Fibroblast of skin of scalp (primary cell): ENCODE data around the gene COMTD1. TPM values are rescaled to one million over a fixed set of nuclear protein-coding genes. Genes with fewer than 3 reads are reported as not detected.

Experiments
- DNase-seq: peaks from one replicate; pipeline ENCODE4 v3.0.0-alpha.2; 2013
- polyA plus RNA-seq, 2 experiments: library from polyadenylated mRNA; unstranded; fragments of 120-200 nt; gene quantifications; one replicate each; pipeline ENCODE4 v1.2.1, GENCODE V29; 2013; ENCODE audit not compliant: insufficient read length in 2 of 2

COMTD1 gene
- polyA plus RNA-seq (2013, experiment 1 of 2; ENCODE audit: insufficient read length): 7.4 TPM
- 8.2 TPM for polyA plus RNA-seq (2013, experiment 2 of 2; ENCODE audit: insufficient read length)

DNA sequence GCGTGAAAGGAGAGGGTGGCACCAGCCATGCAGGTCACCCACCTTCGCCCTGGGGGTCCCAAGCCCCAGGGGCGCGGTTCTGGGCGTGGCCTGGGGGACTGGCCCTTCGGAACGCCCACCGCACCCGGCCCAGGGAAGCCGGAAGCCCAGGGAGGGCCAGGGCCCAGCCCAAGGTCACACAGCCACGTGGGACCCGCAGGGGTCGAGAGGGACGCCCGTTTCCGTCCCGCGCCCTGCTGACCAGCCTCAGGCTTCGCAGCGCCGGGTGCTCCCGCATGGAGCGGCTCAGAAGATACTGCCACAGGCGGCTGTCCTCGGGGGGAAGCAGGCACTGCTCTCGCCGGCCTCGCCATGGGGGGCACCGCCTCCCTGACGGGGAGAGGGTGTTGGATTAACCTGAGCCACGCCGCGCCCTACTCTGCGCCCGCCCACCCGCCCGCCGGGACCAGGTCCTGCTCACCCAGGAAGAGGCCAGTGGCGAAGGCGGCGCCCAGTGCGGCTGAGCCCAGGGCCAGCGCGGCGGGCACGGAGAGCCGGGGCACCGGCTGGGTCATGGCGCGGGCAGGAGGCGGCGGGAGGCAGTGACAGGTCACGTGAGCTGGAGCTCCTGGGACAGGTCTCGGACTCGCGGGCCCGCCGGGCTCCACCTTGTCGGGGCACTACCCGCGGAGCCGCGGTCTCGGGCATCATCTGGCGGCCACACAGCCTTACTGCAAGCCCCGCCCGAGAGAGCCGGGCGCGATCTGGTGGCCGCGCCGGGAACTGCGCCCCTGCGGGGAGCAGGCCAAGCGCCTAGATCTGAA lies at the start of gene COMTD1:
Gene COMTD1, minus strand, starts transcription at position 583 of the 803 bp plus-strand sequence. Its CDS starts 29 bp downstream, at position 554.
- DNase-seq: peak; percentile 86

DNA sequence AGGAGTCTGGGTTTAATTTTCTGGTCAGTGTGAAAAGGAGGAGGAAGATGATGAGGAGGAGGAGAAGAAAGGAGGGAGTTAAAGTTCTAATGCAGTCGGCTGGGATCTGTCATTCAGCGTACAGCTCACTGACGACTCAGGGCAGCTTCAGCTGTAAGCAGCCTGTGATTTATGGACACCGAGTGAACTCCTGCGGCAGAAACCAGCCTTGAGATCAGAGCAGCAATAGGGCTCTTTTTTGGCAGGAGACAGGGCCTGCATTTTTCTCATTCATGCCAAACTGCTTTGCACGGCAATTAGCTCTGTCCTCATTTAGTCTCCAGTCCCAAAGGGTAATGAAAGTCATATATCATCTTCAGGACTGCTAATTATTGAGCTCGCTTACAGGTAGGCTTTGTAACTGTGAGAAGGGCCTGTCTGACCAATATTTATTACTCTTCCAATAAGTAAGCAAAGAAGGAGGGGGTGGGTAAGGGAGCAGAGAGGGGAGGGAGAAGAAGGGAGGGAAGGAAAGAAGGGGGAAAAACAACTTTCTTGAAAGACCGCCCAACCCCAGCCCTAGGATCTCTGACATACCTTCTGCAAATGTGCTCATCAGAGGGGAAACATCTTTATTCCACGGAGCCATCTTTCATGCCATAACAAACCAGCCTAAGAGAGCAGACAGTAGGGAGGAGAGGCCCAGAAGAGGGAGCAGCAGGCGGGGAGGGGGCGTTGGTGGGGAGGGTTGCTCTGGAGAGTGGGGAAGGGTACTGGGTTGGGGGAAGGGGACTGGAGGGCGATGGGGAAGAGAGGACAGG lies 48.1 kb upstream of the COMTD1 start:
- DNase-seq: peak; percentile 85

DNA sequence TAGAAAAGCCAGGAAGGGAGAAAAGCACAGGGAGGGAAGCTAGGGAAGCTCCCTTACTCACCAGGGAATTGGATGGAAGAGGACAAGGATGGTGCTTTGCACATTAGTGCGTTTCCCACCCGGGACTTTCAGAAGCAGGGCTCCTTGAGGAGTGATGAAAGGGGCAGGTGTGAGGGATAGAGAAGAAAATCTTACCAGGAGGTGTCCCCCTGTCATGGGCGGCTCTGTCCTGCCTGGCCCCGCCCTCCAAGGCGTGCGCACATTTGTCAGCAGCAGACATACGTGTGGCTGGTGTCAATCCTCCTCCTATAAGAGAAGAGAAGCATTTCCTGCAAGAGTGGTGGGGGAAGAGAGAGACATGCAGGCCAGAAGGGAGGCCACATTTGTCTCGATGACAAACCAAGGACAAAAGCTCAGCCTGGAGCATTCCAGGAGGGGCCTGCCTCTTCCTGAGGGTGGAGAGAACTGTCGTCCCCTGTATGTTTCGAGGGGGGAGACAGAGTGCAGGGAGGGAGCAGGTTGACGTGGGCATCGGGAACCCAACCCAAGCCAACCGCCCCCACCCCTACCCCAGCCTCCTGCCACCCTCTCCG lies 47.4 kb upstream of the COMTD1 start:
- DNase-seq: peak; percentile 51

DNA sequence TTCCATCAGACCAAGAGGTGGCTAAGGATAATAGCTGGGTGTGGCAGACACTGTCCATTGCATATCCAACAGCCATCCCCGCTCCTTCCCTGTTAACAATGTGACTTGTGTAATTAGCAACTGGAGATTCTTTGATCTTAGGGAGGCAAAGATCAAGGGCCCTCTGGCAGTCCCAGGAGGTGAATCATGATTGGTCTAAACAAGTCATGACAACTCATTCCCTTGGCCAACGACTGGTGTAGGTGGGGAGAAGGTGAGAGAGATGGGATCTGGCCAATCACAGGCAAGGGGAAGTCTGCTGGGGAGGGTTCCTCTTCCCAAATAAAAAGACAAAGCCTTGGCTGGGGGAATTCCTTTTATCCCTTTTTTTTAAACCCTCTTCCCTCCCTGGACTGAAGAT lies 46.2 kb upstream of the COMTD1 start:
- no peak for DNase-seq

DNA sequence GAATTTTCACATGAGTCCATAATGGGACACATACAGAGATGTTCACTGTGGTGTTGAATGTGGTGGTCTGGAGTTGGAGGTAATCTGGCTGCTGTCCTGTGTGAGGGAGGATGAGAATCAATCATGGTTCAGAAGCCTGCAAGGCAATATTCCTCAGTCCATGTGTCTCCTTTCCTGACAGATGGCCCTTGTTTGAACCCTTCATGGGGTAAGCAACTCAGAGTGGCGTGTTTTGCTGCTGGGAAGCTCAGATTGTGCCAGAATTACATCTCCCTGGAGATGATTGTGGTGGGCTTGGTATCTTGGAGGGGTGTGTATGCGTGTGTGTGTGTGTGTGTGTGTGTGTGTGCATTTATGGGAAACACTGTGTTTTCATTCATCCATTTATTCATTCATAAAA lies 44.5 kb upstream of the COMTD1 start:
- no peak for DNase-seq

DNA sequence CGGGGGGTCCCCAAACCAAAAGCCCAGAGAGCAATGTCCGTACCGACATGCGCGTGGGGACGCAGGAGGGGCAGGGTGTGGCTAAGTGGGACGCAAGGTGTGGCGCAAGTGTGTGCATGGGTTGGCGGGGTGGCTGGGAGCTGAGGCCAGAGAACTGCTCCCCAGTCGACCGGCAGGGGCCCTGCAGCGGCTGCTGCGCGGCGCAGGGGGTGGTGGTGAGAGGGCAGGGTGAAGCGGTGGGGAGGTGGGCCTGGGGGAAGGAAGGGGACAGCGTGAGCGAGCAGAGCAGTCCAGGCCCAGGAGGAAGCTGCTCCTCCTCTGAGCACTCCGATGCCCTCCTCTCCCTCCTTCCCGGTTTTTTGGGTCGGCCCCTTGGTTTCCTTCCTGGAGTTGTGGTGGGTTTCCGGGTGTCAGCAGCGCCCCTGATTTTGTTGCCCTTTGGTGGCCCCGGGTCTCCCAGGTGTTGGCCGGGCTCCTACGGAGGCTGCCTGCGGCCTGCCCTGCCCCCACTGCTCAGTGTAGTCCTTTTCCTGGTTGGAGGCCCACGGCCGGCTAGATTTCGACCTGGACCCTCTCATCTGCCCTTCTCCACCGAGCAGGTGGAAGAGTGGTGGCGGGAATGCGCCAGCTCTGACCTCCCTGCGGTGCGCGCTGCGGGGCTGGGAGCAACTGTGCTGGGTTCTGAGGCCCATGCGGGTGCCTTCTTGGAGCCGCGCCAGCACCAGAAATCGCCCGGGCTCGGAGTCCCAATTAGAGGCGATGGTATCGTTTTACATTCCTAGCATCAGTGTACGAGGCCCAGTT lies 40.5 kb upstream of the COMTD1 start:
- DNase-seq: no peak

DNA sequence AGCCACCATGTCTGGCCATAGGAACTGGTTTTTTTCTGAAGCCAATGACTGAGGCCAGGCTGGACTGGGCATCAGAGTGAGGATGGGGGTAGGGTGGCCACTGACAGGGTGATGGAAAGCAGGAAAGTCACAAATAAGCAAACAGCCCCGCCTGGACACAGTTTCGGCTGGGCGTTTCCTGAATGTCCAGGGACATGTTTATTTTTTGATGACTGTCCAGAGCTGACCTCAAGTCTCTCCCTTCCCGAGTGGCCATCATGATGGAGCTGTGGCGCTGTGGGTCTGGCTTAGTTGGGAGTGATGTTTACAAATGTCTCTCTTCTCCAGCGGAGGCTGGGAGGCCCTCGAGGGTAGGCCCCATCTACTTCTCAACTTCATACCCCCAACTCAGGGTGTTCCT lies 37.1 kb upstream of the COMTD1 start:
- no peak for DNase-seq

DNA sequence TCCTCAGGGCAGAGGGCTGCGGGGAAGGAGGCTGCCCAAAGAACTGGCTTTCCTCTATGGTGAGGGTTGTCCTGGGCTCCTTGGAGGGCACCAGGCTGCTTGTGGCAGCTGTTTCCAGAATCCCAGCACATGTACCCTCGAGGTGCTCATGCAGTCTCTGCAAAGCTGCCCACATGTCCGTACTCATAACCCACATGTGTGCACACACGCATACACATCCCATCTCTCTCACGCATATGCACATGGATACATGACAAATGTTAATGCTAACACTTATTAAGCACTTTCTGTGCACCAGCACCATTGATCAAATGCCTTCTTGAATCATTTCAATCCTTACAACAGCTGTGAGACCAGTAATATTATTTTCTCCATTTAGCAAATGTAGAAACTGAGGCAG lies 36.3 kb upstream of the COMTD1 start:
- DNase-seq: no peak

DNA sequence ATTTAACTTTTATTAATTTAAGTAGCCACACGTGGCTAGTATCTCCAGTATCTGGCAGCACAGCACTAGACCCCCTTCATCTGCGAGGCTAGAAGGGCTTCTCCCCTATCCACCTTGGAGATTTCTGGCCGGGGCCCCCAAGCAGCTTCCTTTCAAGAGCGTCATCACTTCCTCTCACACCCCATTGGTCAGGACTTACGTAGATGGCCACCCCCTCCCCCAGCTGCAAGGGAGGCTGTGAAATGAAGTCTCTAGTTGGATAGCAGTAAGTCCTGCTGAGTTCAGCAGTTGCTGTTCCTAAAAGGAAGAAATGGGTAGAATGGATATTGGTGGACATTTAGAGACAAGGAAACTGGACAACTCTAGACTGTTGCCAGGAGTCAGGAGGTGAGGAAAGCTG lies 33.8 kb upstream of the COMTD1 start:
- DNase-seq: no peak

DNA sequence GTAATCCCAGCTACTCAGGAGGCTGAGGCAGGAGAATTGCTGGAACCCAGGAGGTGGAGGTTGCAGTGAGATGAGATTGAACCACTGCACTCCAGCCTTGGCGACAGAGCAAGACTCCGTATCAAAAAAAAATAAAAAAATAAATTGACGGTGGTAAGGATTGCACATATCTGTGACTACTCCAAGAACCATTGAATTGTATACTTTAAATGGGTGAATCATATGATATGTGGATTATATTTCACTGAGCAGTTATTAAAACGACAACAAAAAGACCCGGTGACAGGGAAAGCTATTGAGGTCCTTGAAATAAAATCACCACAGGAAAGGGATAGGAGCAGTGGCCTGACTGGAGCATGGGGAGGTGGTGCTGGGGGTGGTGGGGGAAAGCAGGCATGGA lies 31.2 kb upstream of the COMTD1 start:
- DNase-seq: no peak

DNA sequence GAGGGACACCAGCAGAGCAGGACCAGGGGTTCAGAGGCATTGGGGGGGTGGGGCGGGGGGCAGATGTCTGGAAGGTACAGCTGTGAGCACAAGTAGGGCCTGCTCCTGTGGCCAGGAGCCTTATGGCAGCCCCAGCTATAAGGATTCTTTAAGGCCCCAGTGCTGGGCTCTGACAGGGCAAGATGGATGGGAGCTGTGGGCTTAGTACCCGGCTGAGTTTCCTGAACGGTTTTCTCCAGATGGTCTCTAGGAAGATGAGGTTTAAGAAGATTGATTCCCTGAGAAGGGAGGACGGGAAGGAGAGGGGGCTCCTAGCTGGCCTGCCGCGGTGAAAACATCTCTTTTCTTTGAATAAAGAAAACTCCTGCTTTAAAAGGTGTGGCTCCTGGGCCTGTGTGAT lies 30.1 kb upstream of the COMTD1 start:
- no peak for DNase-seq

DNA sequence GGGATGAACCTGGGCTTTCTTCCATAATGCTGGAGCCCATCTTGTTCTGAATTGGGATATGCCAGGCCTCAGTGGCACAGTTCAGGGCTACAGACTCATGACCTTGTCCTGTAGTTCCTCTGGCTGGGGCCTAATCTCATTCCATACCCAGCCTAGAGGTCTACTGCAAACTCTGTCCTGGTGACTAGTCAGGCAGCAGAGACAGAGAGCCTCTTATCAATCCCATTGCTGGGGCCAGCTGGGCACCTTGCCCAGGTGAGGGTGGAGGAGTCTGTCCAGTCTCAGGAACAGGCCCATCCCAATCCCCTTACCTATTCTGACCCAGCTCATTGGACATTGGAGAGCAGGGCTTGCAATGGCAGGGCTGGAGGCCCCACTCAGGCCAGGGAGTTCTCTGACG lies 28.0 kb upstream of the COMTD1 start:
- no peak for DNase-seq

DNA sequence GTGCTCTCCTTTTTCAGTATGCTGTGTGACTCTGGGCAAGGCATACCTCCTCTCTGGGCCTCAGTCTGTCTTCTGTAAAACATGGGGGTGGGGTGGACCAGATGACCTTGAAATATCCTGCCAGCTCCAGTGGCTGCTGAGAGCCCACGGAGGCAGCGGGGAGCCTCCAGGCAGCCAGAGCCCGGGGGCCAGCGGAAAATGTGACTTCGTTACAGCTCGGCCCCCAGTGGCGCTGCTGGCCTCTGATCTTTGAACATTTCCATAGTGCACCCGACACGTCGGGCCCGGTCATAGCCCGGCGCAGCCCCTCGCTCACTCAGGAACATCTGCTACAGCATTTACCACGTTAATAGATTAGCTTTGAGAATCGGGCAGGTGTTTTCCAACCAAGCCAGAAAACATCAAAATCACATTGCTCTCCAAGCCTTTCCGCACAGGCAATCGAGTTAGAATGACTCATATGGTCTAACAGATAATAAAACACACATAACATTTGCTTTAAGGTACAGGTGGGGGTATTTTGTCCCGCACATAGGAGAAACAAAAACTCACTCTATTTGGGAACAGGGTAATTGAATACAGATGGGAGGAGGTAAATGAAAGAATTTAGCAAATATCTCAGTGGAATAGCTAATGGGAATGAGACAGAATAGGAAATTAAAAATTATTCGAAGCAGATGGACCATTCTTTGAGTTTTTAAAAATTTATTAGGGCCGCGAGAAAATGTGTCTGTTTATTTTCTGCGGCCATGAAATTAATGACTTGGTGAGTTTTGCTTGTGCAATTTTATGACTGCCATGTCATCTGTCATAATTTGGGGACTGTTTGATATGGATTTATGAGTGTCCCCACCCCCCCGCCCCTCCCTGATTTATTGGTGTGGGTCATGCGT lies 26.3 kb upstream of the COMTD1 start:
- no peak for DNase-seq

DNA sequence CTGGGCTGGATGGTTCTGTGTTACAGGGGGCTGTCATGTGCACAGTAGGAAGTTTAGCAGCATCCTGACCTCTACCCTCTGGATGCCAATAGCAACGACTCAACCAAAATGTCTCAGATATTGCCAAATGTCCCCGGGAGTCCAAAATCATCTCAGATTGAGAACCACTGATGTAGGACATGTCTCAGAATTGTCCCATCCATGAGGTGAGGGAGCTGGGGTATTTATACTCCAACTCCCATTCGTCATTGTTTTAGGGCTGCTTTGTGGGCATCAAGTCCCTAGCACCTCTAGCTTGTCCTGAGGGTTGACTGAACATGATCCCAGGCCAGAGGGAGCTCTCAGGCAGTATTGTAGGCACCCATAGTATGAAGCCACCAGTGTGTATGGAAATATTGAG lies 25.2 kb upstream of the COMTD1 start:
- DNase-seq: no peak

DNA sequence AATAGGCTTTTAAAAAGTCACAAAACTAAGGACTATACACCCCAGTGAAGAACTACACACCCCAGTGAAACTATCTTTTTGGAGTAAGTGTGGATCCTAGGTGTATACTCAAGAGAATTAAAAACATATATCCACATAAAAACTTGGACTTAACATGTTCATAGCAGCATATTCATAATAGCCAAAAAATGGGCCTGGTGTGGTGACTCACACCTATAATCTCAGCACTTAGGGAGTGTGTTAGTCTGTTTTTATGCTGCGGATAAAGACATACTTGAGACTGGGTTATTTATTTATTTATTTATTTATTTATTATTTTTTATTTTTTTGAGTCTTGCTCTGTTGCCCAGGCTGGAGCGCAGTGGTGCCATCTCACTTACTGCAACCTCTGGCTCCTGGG lies 19.0 kb upstream of the COMTD1 start:
- no peak for DNase-seq

DNA sequence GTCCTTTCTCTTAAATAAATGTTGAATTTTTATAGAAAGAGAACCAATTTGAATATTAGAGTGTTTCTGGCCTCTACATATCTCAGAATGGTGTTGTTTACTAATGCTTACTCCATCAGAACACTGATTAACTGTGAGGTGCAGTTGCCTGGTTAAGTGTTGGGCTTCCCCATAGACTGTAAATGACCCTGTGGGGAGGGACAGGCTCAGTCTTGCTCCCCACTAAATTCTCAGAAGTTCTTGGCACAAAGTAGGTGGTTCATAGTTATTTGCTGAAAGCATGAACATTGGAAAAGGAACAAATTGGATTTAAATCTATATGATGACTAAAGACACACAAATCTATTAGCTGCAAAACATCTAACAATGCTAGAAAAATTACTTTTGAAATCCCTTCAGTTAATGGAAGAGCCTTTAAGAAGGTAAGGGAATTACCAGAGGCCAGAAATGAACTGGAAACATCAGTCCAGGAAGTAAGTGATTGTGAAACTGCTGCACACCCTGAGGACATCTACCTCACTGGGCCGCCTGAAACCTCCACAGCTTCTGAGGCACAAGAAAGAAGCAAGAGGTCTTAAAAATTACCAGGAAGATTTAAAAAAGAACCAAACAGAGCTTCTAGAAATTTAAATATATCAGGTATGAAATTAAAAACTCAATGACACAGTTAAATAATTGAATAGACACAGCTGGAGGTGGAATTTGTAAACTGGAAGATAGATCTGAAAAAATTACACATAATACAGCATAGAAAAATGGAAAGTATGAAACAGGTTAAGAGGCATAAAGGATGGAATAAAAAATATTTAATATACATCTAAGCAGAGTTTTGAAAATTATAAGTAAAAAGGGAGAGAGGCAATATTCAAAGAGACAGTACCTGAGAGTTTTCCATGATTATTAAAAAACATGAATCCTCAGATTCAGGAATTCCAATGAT lies 17.8 kb upstream of the COMTD1 start:
- DNase-seq: no peak

DNA sequence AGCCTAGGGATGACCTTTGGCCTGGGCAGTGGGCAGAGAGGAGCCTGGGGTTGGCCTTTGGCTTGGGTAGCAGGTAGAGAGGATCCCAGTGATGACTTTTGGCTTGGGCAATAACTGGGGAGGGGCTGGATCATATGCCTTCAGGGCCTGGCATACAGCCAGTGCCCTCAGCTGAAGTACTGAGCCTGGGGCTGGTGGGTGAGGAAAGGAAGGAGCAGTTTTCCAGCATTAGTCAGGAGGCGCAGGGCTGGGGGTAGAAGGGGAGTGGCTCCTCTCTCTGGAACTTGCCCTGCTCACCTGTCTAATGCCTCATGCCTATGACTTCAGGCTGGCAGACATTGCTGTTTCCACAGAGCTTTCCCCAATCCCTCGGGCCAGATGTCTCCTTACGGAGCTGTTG lies 15.2 kb upstream of the COMTD1 start:
- no peak for DNase-seq

DNA sequence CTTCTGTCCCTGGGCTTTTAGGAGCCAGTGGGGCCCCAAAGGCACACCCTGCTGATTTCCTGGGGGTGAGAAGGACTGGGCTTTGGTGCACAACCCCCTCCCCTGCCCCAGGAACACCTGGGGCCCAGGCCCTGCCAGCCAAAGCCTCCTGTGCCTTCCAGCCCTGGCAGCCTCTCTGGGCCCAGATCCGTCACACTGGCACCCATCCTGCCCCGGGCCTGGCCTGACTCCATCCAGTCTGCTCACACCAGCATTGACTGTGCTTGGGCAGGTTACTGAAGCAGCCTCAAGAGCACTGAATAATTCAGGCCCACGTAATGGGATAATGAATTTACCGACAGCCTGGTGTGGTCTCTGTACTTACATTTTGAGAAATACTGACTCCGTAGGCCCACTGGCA lies 12.0 kb upstream of the COMTD1 start:
- no peak for DNase-seq

DNA sequence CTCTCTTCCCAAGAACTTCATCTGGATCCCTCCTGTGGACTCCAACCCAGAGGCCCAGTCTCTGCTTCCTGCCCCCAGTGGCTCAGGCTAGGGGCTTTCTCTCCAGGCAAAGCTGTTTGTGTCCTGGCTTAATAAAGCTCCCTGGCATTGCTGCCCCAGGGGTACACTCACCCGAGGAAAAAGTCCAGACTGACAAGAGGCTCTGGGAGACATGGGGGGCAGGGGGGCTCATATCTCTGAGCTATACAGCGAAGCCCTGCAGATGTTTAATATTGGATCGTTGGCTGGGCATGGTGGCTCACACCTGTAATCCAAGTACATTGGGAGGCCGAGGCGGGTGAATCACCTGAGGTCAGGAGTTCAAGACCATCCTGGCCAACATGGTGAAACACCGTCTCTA lies 10.7 kb upstream of the COMTD1 start:
- no peak for DNase-seq
